WTC11 (cell line): Measurements from ENCODE around the gene DGCR2. TPM values are rescaled to one million over a fixed set of nuclear protein-coding genes. Genes with fewer than 3 reads are reported as not detected.

Experiments
- ATAC-seq: fragments of 200-7000 bp; cut with Tn5 transposase; 2 replicates; pipeline ENCODE4 v1.10.0; 2021; ENCODE audit warnings: mild to moderate bottlenecking, moderate library complexity
- CTCF ChIA-PET: fragments of 300-600 bp; sonication (Branson Sonifier 250); formaldehyde crosslinking; loops from one replicate; lab custom pipeline; 2021; ENCODE audit warnings: antibody characterized with exemption; lab: Charles Lee
- POLR2A ChIA-PET: fragments of 350-600 bp; sonication (Branson Sonifier 250); formaldehyde crosslinking; loops from one replicate; lab custom pipeline; 2021; ENCODE audit warnings: antibody characterized with exemption; lab: Charles Lee
- DNase-seq: peaks from one replicate; pipeline ENCODE4 v3.0.0; 2021; ENCODE audit warnings: low spot score
- H3K27ac Mint-ChIP-seq: 2 replicates; pipeline ENCODE4 v1.8.0; 2021; ENCODE audit warnings: mixed read lengths
- H3K27me3 Mint-ChIP-seq: 2 replicates; pipeline ENCODE4 v1.8.0; 2021; ENCODE audit warnings: low read depth, mild to moderate bottlenecking, moderate library complexity, mixed read lengths
- H3K36me3 Mint-ChIP-seq: 2 replicates; pipeline ENCODE4 v1.8.0; 2021; ENCODE audit warnings: mixed read lengths
- H3K4me1 Mint-ChIP-seq: 2 replicates; pipeline ENCODE4 v1.8.0; 2022; ENCODE audit warnings: mixed read lengths
- H3K4me3 Mint-ChIP-seq: 2 replicates; pipeline ENCODE4 v1.8.0; 2021; ENCODE audit warnings: mild to moderate bottlenecking, moderate library complexity, mixed read lengths
- H3K9me3 Mint-ChIP-seq: 2 replicates; pipeline ENCODE4 v1.8.0; 2021; ENCODE audit warnings: mixed read lengths
- ATF3 ChIP-seq: sonication (generic); formaldehyde crosslinking; conservative IDR thresholded peaks from 2 replicates; pipeline ENCODE4 v1.8.1; 2022; ENCODE audit warnings: mild to moderate bottlenecking, missing genetic modification reagents
- CTCF ChIP-seq: fragments of 200-600 bp; IDR thresholded peaks from 2 replicates; pipeline ENCODE4 v1.8.0; 2022; ENCODE audit warnings: antibody characterized with exemption
- JUN ChIP-seq: sonication (generic); formaldehyde crosslinking; IDR thresholded peaks from 2 replicates; pipeline ENCODE4 v1.8.0; 2023; ENCODE audit warnings: mild to moderate bottlenecking, missing genetic modification reagents
- MAX ChIP-seq: sonication (generic); formaldehyde crosslinking; IDR thresholded peaks from 2 replicates; pipeline ENCODE4 v1.8.0; 2022; ENCODE audit warnings: mild to moderate bottlenecking, missing genetic modification reagents
- NFE2L1 ChIP-seq: sonication (generic); formaldehyde crosslinking; IDR thresholded peaks from 2 replicates; pipeline ENCODE4 v1.8.1; 2023; ENCODE audit warnings: missing genetic modification reagents
- NR1H2 ChIP-seq: sonication (generic); formaldehyde crosslinking; IDR thresholded peaks from 2 replicates; pipeline ENCODE4 v1.9.0; 2021; ENCODE audit warnings: mild to moderate bottlenecking, moderate library complexity, missing genetic modification reagents
- OVOL2 ChIP-seq: fragments of 250-450 bp; sonication (Bioruptor Pico); IDR thresholded peaks from 2 replicates; pipeline ENCODE4 v1.9.0; 2021; ENCODE audit warnings: mild to moderate bottlenecking, borderline replicate concordance
- PRRX2 ChIP-seq: fragments of 250-450 bp; sonication (Bioruptor Pico); IDR thresholded peaks from 2 replicates; pipeline ENCODE4 v1.8.0; 2021; ENCODE audit warnings: mild to moderate bottlenecking
- RORB ChIP-seq: fragments of 250-450 bp; sonication (Bioruptor Pico); IDR thresholded peaks from 2 replicates; pipeline ENCODE4 v1.9.0; 2021; ENCODE audit warnings: mild to moderate bottlenecking
- SMAD4 ChIP-seq: sonication (generic); formaldehyde crosslinking; IDR thresholded peaks from 2 replicates; pipeline ENCODE4 v1.8.0; 2022; ENCODE audit warnings: mild to moderate bottlenecking, missing genetic modification reagents
- ZNF416 ChIP-seq: fragments of 250-450 bp; sonication (Bioruptor Pico); IDR thresholded peaks from 2 replicates; pipeline ENCODE4 v1.9.0; 2021; ENCODE audit warnings: mild to moderate bottlenecking, inconsistent platforms
- total RNA-seq: library from RNA; stranded (reverse); gene quantifications from 3 replicates; pipeline ENCODE4 v1.2.3, GENCODE V29; 2021
- TF ChIP-seq, protein P1 (sequence below): sonication (generic); formaldehyde crosslinking; IDR thresholded peaks from 2 replicates; pipeline ENCODE4 v1.8.0; 2023; ENCODE audit warnings: mild to moderate bottlenecking, missing genetic modification reagents
- TF ChIP-seq, protein P2 (sequence below): fragments of 250-450 bp; sonication (Bioruptor Pico); conservative IDR thresholded peaks from 2 replicates; pipeline ENCODE4 v1.9.0; 2021; ENCODE audit warnings: mild to moderate bottlenecking

DGCR2 gene
- total RNA-seq, 1 experiment from 2014 or later, result 64.2 TPM

- TF ChIP-seq, protein P1, sequence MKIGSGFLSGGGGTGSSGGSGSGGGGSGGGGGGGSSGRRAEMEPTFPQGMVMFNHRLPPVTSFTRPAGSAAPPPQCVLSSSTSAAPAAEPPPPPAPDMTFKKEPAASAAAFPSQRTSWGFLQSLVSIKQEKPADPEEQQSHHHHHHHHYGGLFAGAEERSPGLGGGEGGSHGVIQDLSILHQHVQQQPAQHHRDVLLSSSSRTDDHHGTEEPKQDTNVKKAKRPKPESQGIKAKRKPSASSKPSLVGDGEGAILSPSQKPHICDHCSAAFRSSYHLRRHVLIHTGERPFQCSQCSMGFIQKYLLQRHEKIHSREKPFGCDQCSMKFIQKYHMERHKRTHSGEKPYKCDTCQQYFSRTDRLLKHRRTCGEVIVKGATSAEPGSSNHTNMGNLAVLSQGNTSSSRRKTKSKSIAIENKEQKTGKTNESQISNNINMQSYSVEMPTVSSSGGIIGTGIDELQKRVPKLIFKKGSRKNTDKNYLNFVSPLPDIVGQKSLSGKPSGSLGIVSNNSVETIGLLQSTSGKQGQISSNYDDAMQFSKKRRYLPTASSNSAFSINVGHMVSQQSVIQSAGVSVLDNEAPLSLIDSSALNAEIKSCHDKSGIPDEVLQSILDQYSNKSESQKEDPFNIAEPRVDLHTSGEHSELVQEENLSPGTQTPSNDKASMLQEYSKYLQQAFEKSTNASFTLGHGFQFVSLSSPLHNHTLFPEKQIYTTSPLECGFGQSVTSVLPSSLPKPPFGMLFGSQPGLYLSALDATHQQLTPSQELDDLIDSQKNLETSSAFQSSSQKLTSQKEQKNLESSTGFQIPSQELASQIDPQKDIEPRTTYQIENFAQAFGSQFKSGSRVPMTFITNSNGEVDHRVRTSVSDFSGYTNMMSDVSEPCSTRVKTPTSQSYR (CRISPR knock-in tag), result no peak
- TF ChIP-seq OVOL2 (CRISPR knock-in tag) (no peak), ATF3 (CRISPR knock-in tag) (no peak), MAX (no peak)
- TF ChIP-seq, protein P2, sequence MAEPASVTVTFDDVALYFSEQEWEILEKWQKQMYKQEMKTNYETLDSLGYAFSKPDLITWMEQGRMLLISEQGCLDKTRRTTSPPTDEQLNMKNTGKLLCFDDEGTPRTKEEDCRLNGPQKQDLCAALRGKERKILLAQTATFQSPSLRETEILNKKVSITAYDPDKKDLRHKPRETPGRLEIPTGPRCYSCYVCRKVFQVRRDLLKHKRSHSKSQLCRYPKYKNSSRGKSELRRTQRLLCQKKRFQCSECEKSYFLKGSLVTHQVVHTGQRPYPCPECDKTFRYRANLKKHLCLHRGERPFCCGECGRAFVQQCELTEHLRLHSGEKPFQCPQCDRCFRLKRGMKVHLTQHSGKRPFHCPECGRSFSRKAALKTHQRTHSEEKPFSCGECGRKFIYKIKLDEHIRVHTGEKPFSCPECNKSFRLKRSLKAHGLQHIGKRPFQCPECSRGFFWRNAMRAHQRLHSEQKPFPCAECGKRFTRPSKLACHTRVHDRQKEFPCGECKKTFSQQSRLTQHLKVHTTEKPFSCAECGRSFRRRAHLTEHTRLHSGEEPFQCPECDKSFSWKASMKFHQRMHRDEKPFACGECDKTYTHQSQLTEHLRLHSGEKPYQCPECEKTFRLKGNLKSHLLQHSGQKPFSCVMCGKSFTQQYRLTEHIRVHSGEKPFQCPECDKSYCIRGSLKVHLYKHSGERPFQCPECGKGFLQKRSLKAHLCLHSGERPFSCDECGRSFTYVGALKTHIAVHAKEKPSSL, result no peak
Measured at GRCh38 chr22:19134176-19134831, 12.1 kb upstream of the DGCR2 start (continued).

- Mint-ChIP-seq H3K27ac (no peak overlapping the region), H3K4me1 (no peaks in the 10 kb centered on the region), H3K4me3 (no peak overlapping the region), H3K36me3 (peaks cover 20% of the 10 kb centered on the region), H3K27me3 (no peaks in the 10 kb centered on the region), H3K9me3 (no peaks in the 10 kb centered on the region)
- ChIA-PET POLR2A (no interaction called here), CTCF (interaction anchor here (1.9 kb wide), 1 partner anchor 11 kb away, joined by 7 read pairs; the partner anchor contains the start of gene ESS2)
- ATAC-seq (no peak), DNase-seq (no peak)
- TF ChIP-seq RORB (CRISPR knock-in tag) (no peak), OVOL2 (CRISPR knock-in tag) (no peak), CTCF (no peak), SMAD4 (CRISPR knock-in tag) (no peak)
Measured at GRCh38 chr22:19133561-19133960, 11.3 kb upstream of the DGCR2 start.

GRCh38 chr22:19132693-19133400 lies 10.6 kb upstream of the DGCR2 start:
- TF ChIP-seq NR1H2 (CRISPR knock-in tag), result no peak
- TF ChIP-seq JUN (CRISPR knock-in tag), result no peak
- TF ChIP-seq ZNF416 (CRISPR knock-in tag), result no peak
- TF ChIP-seq PRRX2, result no peak
- TF ChIP-seq NFE2L1, result no peak
- ATAC-seq, result no peak
- peaks cover 20% of the 10 kb centered on the region for H3K36me3 Mint-ChIP-seq
- H3K4me1 Mint-ChIP-seq, result no peaks in the 10 kb centered on the region
- no peak for DNase-seq
- no peak overlapping the region for H3K27ac Mint-ChIP-seq
- POLR2A ChIA-PET, result no interaction called here
- no peaks in the 10 kb centered on the region for H3K27me3 Mint-ChIP-seq
- H3K9me3 Mint-ChIP-seq, result no peaks in the 10 kb centered on the region
- H3K4me3 Mint-ChIP-seq, result no peak overlapping the region
- CTCF ChIA-PET, result interaction anchor here (1.9 kb wide), 1 partner anchor 12 kb away, joined by 7 read pairs; the partner anchor contains the start of gene ESS2
